K562 (cell line): ENCODE results near the gene ECSIT. TPM values are rescaled to one million over a fixed set of nuclear protein-coding genes. Genes with fewer than 3 reads are reported as not detected.

Experiments used
- ARHGAP35 ChIP-seq: fragments of 450-650 bp; IDR thresholded peaks from 2 replicates; pipeline ENCODE4 v1.6.1; 2018; ENCODE audit not compliant: partially characterized antibody
- ARID4B ChIP-seq: sonication (generic); formaldehyde crosslinking; IDR thresholded peaks from 2 replicates; pipeline ENCODE4 v1.8.0; 2022; ENCODE audit warnings: mild to moderate bottlenecking, missing genetic modification reagents
- ATF3 ChIP-seq, 2 experiments: fragments of 450-650 bp in 1 of 2; sonication (generic) in 1 of 2; formaldehyde crosslinking in 1 of 2; IDR thresholded peaks in 1 of 2; conservative IDR thresholded peaks in 1 of 2; 2 replicates each; pipeline versions ENCODE4 v1.6.1 to v1.8.1; 2016 to 2023; ENCODE audit warnings: mild to moderate bottlenecking in 2 of 2, moderate library complexity in 2 of 2, inconsistent platforms in 1 of 2, missing genetic modification reagents in 1 of 2
- BACH1 ChIP-seq: fragments of 200-800 bp; sonication (Bioruptor generic); IDR thresholded peaks from 2 replicates; pipeline ENCODE4 v1.6.1; 2016; ENCODE audit warnings: missing genetic modification characterization, missing compliant biosample characterization
- BCL6 ChIP-seq: fragments of 250-450 bp; sonication (Bioruptor Pico); IDR thresholded peaks from 2 replicates; pipeline ENCODE4 v1.4.0; 2020
- CEBPG ChIP-seq, 3 experiments: fragments of 200-800 bp in 1 of 3; sonication (Bioruptor generic) in 1 of 3; sonication (generic) in 1 of 3; formaldehyde crosslinking in 1 of 3; IDR thresholded peaks in 2 of 3; conservative IDR thresholded peaks in 1 of 3; 2 replicates each; pipeline versions ENCODE4 v1.6.1 to v1.8.0; 2016 to 2022; ENCODE audit warnings: missing compliant biosample characterization in 2 of 3, missing genetic modification characterization in 2 of 3, mild to moderate bottlenecking in 1 of 3, missing genetic modification reagents in 1 of 3
- HLTF ChIP-seq: fragments of 450-650 bp; IDR thresholded peaks from 2 replicates; pipeline ENCODE4 v1.6.1; 2016
- MEIS2 ChIP-seq: fragments of 450-650 bp; IDR thresholded peaks from 2 replicates; pipeline ENCODE4 v1.6.1; 2014; ENCODE audit warnings: mild to moderate bottlenecking; ENCODE audit not compliant: partially characterized antibody
- NFIC ChIP-seq: fragments of 450-650 bp; IDR thresholded peaks from 2 replicates; pipeline ENCODE4 v1.6.1; 2017; ENCODE audit warnings: mild to moderate bottlenecking, inconsistent platforms
- NFYB ChIP-seq: IDR thresholded peaks from 2 replicates; pipeline ENCODE4 v1.6.1; 2011; ENCODE audit warnings: mild to moderate bottlenecking, moderate library complexity; ENCODE audit not compliant: insufficient read length; ENCODE audit errors: extremely low read depth
- PHF20 ChIP-seq: fragments of 450-650 bp; IDR thresholded peaks from 2 replicates; pipeline ENCODE4 v1.6.1; 2018; ENCODE audit not compliant: partially characterized antibody
- POLR2B ChIP-seq: fragments of 450-650 bp; IDR thresholded peaks from 2 replicates; pipeline ENCODE4 v1.6.1; 2018; ENCODE audit warnings: low read depth; ENCODE audit not compliant: partially characterized antibody
- SIN3B ChIP-seq: fragments of 450-650 bp; IDR thresholded peaks from 2 replicates; pipeline ENCODE4 v1.6.1; 2017; ENCODE audit warnings: low read depth, mild to moderate bottlenecking, moderate library complexity
- TCF3 ChIP-seq: sonication (generic); formaldehyde crosslinking; IDR thresholded peaks from 2 replicates; pipeline ENCODE4 v1.4.0; 2020; ENCODE audit warnings: mild to moderate bottlenecking, missing genetic modification reagents
- ZNF699 ChIP-seq: fragments of 250-450 bp; sonication (Bioruptor Pico); IDR thresholded peaks from 2 replicates; pipeline ENCODE4 v1.8.0; 2021; ENCODE audit warnings: mild to moderate bottlenecking, moderate library complexity; ENCODE audit not compliant: insufficient replicate concordance
- polyA plus RNA-seq, 8 experiments: library from polyadenylated mRNA; depleted of rRNA in 4 of 8; stranded (reverse) in 5 of 8; unstranded in 3 of 8; fragments of >200 nt; fragmentation: Nextera tagmentation in 2 of 8; fragmentation: Illumina TruSeq in 1 of 8; extraction: Ambion mirVana in 2 of 8; extraction: Trizol in 1 of 8; gene quantifications; 2 replicates each; pipeline versions ENCODE4 v1.2.1 to v1.2.3, GENCODE V29; 2011 to 2014; ENCODE audit warnings: inconsistent platforms in 1 of 8, missing spikeins in 1 of 8
- total RNA-seq, 7 experiments: library from RNA; depleted of rRNA in 6 of 7; stranded (reverse); fragments of >200 nt in 6 of 7; fragmentation: Illumina TruSeq in 2 of 7; extraction: Trizol in 2 of 7; gene quantifications; 2 replicates each; pipeline versions ENCODE4 v1.2.1 to v1.2.3, GENCODE V29; 2011 to 2021; ENCODE audit warnings: low replicate concordance in 1 of 7

ECSIT gene
- total and polyA plus RNA-seq, 9 of the 15 experiments (the other 6 are each of a cell fraction or from before 2014, with no cell fraction given), result 1.1 to 82.5 (median 43.9) TPM

GRCh38 chr19:11528551-11529341 lies at the start of gene ECSIT (continued):
- TF ChIP-seq ARID4B (CRISPR knock-in tag), result peak; percentile 99
- TF ChIP-seq SIN3B, result peak; percentile 97
- TF ChIP-seq NFYB, result peak; percentile 64
- no peak for TF ChIP-seq BCL6 (CRISPR knock-in tag)
- peak; percentile 18; the same call in 1 of the 2 replicates for TF ChIP-seq NFIC
- TF ChIP-seq ZNF699 (CRISPR knock-in tag), result no peak
- TF ChIP-seq HLTF, result no peak
- peak; percentile 7; the same call in 1 of the 2 replicates for TF ChIP-seq TCF3 (CRISPR knock-in tag)
- TF ChIP-seq POLR2B, result peak; percentile 54
- TF ChIP-seq CEBPG (CRISPR knock-in tag; IDR thresholded peaks at IDR 0.05), result peak; percentile 54; the same call in 1 of the 2 replicates
- peak; percentile 66 to 78; a peak in 3 of 4 replicates for TF ChIP-seq CEBPG (tag; conservative IDR thresholded peaks at IDR 0.05 in 1 of 2, IDR thresholded peaks at IDR 0.05 in 1 of 2)
- no peak for TF ChIP-seq BACH1 (tag)
- TF ChIP-seq PHF20, result peak; percentile 100
- no peak for TF ChIP-seq ARHGAP35
- TF ChIP-seq ATF3 (IDR thresholded peaks at IDR 0.05), result no peak
- peak; percentile 67; the same call in 1 of the 2 replicates for TF ChIP-seq ATF3 (CRISPR knock-in tag; conservative IDR thresholded peaks at IDR 0.05)
- TF ChIP-seq MEIS2, result peak; percentile 27
